ENCODE measurements around the gene TBK1. TPM values are rescaled to one million over a fixed set of nuclear protein-coding genes. Genes with fewer than 3 reads are reported as not detected.
"Not testable (repeated sequence)": the region's sequence is repeated elsewhere in the genome, so short reads cannot be mapped to it uniquely, and the experiment has no call there.

Gene TBK1
- total and polyA plus RNA-seq, 10 of the 15 experiments (the other 5 are each of a cell fraction or from before 2014, with no cell fraction given) = 13.4 to 49.3 (median 37.7) TPM

- intact Hi-C loops (cut with micrococcal nuclease; ENCODE audit: unreplicated experiment) = no loop called here
- H3K4me3 ChIP-seq = no peak overlapping the region
- DNase-seq (ENCODE audit: low read depth, low spot score) = no peak
- no peaks in the 10 kb centered on the region for H3K79me2 ChIP-seq (ENCODE audit: control insufficient read depth, insufficient read depth, low read length)
- in situ Hi-C loops (cut with MboI) = no loop called here
- BruUV-seq (replicated peaks) = no TSS peak
- H3K4me2 ChIP-seq (ENCODE audit: control insufficient read depth, insufficient read depth) = no peak overlapping the region
- no peaks in the 10 kb centered on the region for H3K36me3 ChIP-seq (ENCODE audit: control insufficient read depth in 2 of 2, insufficient read depth in 2 of 2, low read length in 1 of 2)
- SMC1A ChIA-PET (ENCODE audit: uncharacterized antibody, unreplicated experiment) = no interaction called here
- H3K9me3 ChIP-seq (replicated peaks; ENCODE audit: control insufficient read depth, insufficient read depth, low read length) = no peaks in the 10 kb centered on the region; the same call in 2 of the 3 replicates
- POLR2A ChIA-PET = no interaction called here
- peaks cover 0 to 2% of the 10 kb centered on the region in 2 experiments; a peak in 1 of 4 replicates for H3K27me3 ChIP-seq (replicated peaks in 1 of 2; ENCODE audit: control insufficient read depth in 2 of 2, insufficient read depth in 2 of 2, low read length in 1 of 2)
- H2AFZ ChIP-seq (ENCODE audit: control insufficient read depth, low read depth, low read length) = peak overlapping the region; percentile 15; the same call in 1 of the 2 replicates
- TF ChIP-seq RUNX3 (IDR thresholded peaks at IDR 0.05; ENCODE audit: low read length) (peak; percentile 71; the same call in 1 of the 2 replicates), BHLHE40 (IDR thresholded peaks at IDR 0.05; ENCODE audit: borderline replicate concordance in 1 of 2, low read depth in 2 of 2, low read length in 1 of 2) (peak; percentile 70 to 85), SMAD5 (IDR thresholded peaks at IDR 0.05; ENCODE audit: low read depth) (no peak), IKZF2 (IDR thresholded peaks at IDR 0.05) (0 out of 4 replicates have a peak, but pooled peaks of 1 of the 2 experiments have one; percentile 14)
- 25% methylated on average over 5 of the region's 5 CpGs for WGBS (ENCODE audit: insufficient coverage, insufficient replicate concordance, low lambda C conversion rate, missing lambda C conversion rate)
- RAD21 ChIA-PET (ENCODE audit: unreplicated experiment) = interaction anchor here (1.5 kb wide), 1 partner anchor 176 kb away, joined by 5 read pairs; no protein-coding TSS in a partner anchor
- CTCF ChIA-PET = interaction anchor here (1.0 to 2.3 kb wide), 4 partner anchors 10 to 167 kb away, joined by 3 to 7 read pairs (median 3); no protein-coding TSS in a partner anchor
- H3K4me1 ChIP-seq (ENCODE audit: control insufficient read depth, insufficient read depth, low read length) = no peaks in the 10 kb centered on the region; the same call in 1 of the 2 replicates
- H4K20me1 ChIP-seq (ENCODE audit: control insufficient read depth, insufficient read depth) = no peaks in the 10 kb centered on the region
- no peak for ATAC-seq
- no peak overlapping the region for H3K9ac ChIP-seq (ENCODE audit: control insufficient read depth, insufficient read depth, low read length)
- FAIRE-seq = no peak
- no peak overlapping the region for H3K27ac ChIP-seq (ENCODE audit: control insufficient read depth, insufficient read depth)
These were observed 70.4 kb downstream of the TBK1 start for GRCh38 chr12:64522316-64522715.

DNA sequence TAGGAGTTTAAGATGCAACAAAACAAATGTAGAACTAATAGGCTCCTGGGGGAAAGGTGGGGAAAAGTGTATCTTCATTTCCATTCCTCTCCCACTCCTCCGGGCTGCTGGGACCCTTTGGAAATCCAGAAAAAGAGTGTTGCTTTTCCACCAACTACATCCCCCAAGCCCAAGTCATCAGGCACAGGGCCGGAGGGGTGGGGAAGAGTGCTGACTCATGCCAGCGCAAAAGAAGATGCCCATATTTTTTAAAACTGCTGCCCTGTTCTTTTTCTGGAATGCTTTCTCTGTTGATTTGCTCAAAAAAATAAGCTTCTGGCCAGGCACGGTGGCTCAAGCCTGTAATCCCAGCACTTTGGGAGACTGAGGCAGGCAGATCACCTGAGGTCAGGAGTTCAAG lies 70.9 kb downstream of the TBK1 start:
- no peaks in the 10 kb centered on the region for H3K36me3 ChIP-seq (ENCODE audit: control insufficient read depth in 2 of 2, insufficient read depth in 2 of 2, low read length in 1 of 2)
- in situ Hi-C loops (cut with MboI) (no loop called here), intact Hi-C loops (cut with micrococcal nuclease; ENCODE audit: unreplicated experiment) (no loop called here)
- H3K27me3 ChIP-seq (replicated peaks in 1 of 2; ENCODE audit: control insufficient read depth in 2 of 2, insufficient read depth in 2 of 2, low read length in 1 of 2) = peaks cover 0 to 2% of the 10 kb centered on the region in 2 experiments; a peak in 1 of 4 replicates
- BruUV-seq (replicated peaks) = no TSS peak
- H2AFZ ChIP-seq (ENCODE audit: control insufficient read depth, low read depth, low read length) = no peak overlapping the region
- 87% methylated on average over 4 of the region's 4 CpGs for WGBS (ENCODE audit: insufficient coverage, insufficient replicate concordance, low lambda C conversion rate, missing lambda C conversion rate)
- SMC1A ChIA-PET (ENCODE audit: uncharacterized antibody, unreplicated experiment) = interaction anchor here (0.8 kb wide), 1 partner anchor 11 kb away, joined by 3 read pairs; no protein-coding TSS in a partner anchor
- no peak for FAIRE-seq
- no peaks in the 10 kb centered on the region for H4K20me1 ChIP-seq (ENCODE audit: control insufficient read depth, insufficient read depth)
- TF ChIP-seq RFX5 (IDR thresholded peaks at IDR 0.05; ENCODE audit: low read depth, low read length) = no peak
- DNase-seq (ENCODE audit: low read depth, low spot score) = no peak
- no peak overlapping the region for H3K9ac ChIP-seq (ENCODE audit: control insufficient read depth, insufficient read depth, low read length)
- no peaks in the 10 kb centered on the region; the same call in 1 of the 2 replicates for H3K4me1 ChIP-seq (ENCODE audit: control insufficient read depth, insufficient read depth, low read length)
- no peaks in the 10 kb centered on the region for H3K79me2 ChIP-seq (ENCODE audit: control insufficient read depth, insufficient read depth, low read length)
- H3K4me2 ChIP-seq (ENCODE audit: control insufficient read depth, insufficient read depth) = no peak overlapping the region
- CTCF ChIA-PET = interaction anchor here (0.6 to 2.3 kb wide), 5 partner anchors 9 to 166 kb away, joined by 3 to 7 read pairs (median 3); no protein-coding TSS in a partner anchor
- no peak overlapping the region for H3K27ac ChIP-seq (ENCODE audit: control insufficient read depth, insufficient read depth)
- RAD21 ChIA-PET (ENCODE audit: unreplicated experiment) = no interaction called here
- no peak for ATAC-seq
- no peak overlapping the region for H3K4me3 ChIP-seq
- H3K9me3 ChIP-seq (replicated peaks; ENCODE audit: control insufficient read depth, insufficient read depth, low read length) = no peaks in the 10 kb centered on the region; the same call in 2 of the 3 replicates
- POLR2A ChIA-PET = no interaction called here

- H3K4me1 ChIP-seq (ENCODE audit: control insufficient read depth, insufficient read depth, low read length); H3K9ac ChIP-seq (ENCODE audit: control insufficient read depth, insufficient read depth, low read length); H4K20me1 ChIP-seq (ENCODE audit: control insufficient read depth, insufficient read depth); in situ Hi-C loops (cut with MboI); H3K9me3 ChIP-seq (replicated peaks; ENCODE audit: control insufficient read depth, insufficient read depth, low read length); H3K27me3 ChIP-seq (replicated peaks in 1 of 2; ENCODE audit: control insufficient read depth in 2 of 2, insufficient read depth in 2 of 2, low read length in 1 of 2); H3K4me2 ChIP-seq (ENCODE audit: control insufficient read depth, insufficient read depth); FAIRE-seq; RAD21 ChIA-PET (ENCODE audit: unreplicated experiment); H3K36me3 ChIP-seq (ENCODE audit: control insufficient read depth in 2 of 2, insufficient read depth in 2 of 2, low read length in 1 of 2); H2AFZ ChIP-seq (ENCODE audit: control insufficient read depth, low read depth, low read length); DNase-seq (ENCODE audit: low read depth, low spot score); H3K79me2 ChIP-seq (ENCODE audit: control insufficient read depth, insufficient read depth, low read length); intact Hi-C loops (cut with micrococcal nuclease; ENCODE audit: unreplicated experiment); H3K27ac ChIP-seq (ENCODE audit: control insufficient read depth, insufficient read depth); ATAC-seq; H3K4me3 ChIP-seq; BruUV-seq (replicated peaks): not testable (repeated sequence)
- WGBS (ENCODE audit: insufficient coverage, insufficient replicate concordance, low lambda C conversion rate, missing lambda C conversion rate) = 74% methylated on average over 11 of the region's 11 CpGs
- ChIA-PET SMC1A (ENCODE audit: uncharacterized antibody, unreplicated experiment) (interaction anchor here (0.8 kb wide), 1 partner anchor 12 kb away, joined by 3 read pairs; no protein-coding TSS in a partner anchor), CTCF (interaction anchor here (0.6 to 2.3 kb wide), 5 partner anchors 8 to 80 kb away, joined by 3 to 7 read pairs (median 3); no protein-coding TSS in a partner anchor), POLR2A (interaction anchor here (0.7 kb wide), 2 partner anchors 8 to 164 kb away, joined by 5 to 6 read pairs; no protein-coding TSS in a partner anchor)
These were observed 71.9 kb downstream of the TBK1 start for GRCh38 chr12:64523565-64524444.

Measured in GM12878 (cell line).